Muscle layer of colon (tissue), 2 donors: ENCODE results near the gene SIRPB2.

ENCODE experiments used
- H3K27ac ChIP-seq: one replicate; pipeline ENCODE4 v1.7.0; 2013; ENCODE audit warnings: low read depth, mild to moderate bottlenecking, low read length, moderate library complexity
- H3K27me3 ChIP-seq, 2 donors: one replicate each; pipeline ENCODE4 v1.7.0; 2013; ENCODE audit warnings: low read length in 2 of 2, mild to moderate bottlenecking in 2 of 2; ENCODE audit not compliant: insufficient read depth in 2 of 2, control insufficient read depth in 1 of 2
- H3K36me3 ChIP-seq: one replicate; pipeline ENCODE4 v1.7.0; 2013; ENCODE audit warnings: mild to moderate bottlenecking, low read length; ENCODE audit not compliant: insufficient read depth
- H3K4me1 ChIP-seq: one replicate; pipeline ENCODE4 v1.7.0; 2013; ENCODE audit warnings: mild to moderate bottlenecking, low read length; ENCODE audit not compliant: insufficient read depth
- H3K4me3 ChIP-seq, 2 donors: one replicate each; pipeline ENCODE4 v1.7.0; 2013; ENCODE audit warnings: low read length in 2 of 2, low read depth in 1 of 2, mild to moderate bottlenecking in 1 of 2, moderate library complexity in 1 of 2
- H3K9ac ChIP-seq: one replicate; pipeline ENCODE4 v1.7.0; 2013; ENCODE audit warnings: low read length
- H3K9me3 ChIP-seq: one replicate; pipeline ENCODE4 v1.7.0; 2013; ENCODE audit warnings: mild to moderate bottlenecking, low read length
- donor health status: abdominal sarcoma.
- donor health status: Adenocarcinoma of cecum.

The SIRPB2 gene

DNA sequence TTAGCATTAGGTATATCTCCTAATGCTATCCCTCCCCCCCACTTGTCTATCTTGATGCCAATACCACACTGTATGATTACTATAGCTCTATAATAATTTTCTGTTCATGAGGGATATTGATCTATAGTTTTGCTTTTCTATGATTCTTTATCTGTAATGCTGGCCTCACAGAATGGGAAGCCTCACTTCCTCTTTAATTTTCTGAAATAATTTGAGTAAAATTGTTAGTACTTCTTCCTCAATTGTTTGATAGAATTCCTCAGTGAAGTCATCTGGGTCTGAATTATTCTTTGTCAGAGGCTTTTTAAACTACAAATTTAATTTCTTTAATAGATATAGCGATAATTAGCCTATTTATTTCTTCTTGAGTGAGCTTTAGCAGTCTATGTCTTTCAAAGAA, 35.1 kb upstream of the SIRPB2 start:
- no peaks in the 10 kb centered on the region for H3K27me3 ChIP-seq
- H3K9ac ChIP-seq = no peak overlapping the region
- no peak overlapping the region for H3K27ac ChIP-seq
- no peaks in the 10 kb centered on the region for H3K9me3 ChIP-seq
- H3K4me3 ChIP-seq = no peak overlapping the region
- H3K36me3 ChIP-seq = no peaks in the 10 kb centered on the region
- no peaks in the 10 kb centered on the region for H3K4me1 ChIP-seq

DNA sequence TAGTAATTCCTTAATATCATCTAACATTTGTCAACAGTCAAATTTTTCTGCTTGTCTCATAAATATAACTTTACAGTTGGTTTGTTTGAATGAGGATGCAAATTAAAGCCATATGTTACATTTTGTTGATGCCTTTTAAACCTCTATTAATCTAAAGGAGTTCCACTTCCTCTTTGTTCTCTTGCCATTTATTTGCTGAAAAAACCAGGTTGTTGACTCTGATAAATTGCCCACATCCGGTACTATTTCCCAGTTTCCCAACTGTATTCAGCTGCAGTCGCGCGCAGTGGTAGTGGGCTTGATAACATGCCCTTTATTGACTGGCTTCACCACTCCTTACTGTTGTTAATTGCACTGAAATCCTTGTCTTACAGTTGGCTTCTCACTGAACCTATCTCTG, 32.8 kb upstream of the SIRPB2 start:
- H3K9ac ChIP-seq = no peak overlapping the region
- H3K9me3 ChIP-seq = no peaks in the 10 kb centered on the region
- H3K4me1 ChIP-seq = no peaks in the 10 kb centered on the region
- no peaks in the 10 kb centered on the region for H3K27me3 ChIP-seq
- no peak overlapping the region for H3K27ac ChIP-seq
- H3K4me3 ChIP-seq = no peak overlapping the region
- H3K36me3 ChIP-seq = no peaks in the 10 kb centered on the region

DNA sequence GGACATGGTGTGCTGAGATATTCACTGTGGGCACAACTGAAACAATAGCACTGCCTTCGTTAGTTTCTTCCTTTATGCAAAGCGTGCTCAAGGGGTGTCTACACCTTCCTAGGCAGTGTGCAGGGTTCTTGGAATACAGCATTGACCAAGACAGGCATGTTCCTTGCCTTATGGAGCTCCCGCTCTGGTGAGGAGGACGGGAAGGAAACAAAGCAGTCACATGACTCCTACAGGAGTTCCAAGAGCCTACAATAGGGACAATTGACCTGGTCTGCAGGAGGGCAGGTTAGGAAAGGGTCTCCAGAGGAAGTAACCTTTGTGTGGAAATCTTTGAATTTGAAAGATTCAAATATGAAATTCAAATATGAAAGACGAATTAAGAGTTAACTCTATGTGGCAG, 25.8 kb upstream of the SIRPB2 start:
- H3K4me3 ChIP-seq = no peak overlapping the region
- H3K9me3 ChIP-seq = no peaks in the 10 kb centered on the region
- no peaks in the 10 kb centered on the region for H3K27me3 ChIP-seq
- no peaks in the 10 kb centered on the region for H3K4me1 ChIP-seq
- no peak overlapping the region for H3K27ac ChIP-seq
- H3K36me3 ChIP-seq = no peaks in the 10 kb centered on the region
- no peak overlapping the region for H3K9ac ChIP-seq

DNA sequence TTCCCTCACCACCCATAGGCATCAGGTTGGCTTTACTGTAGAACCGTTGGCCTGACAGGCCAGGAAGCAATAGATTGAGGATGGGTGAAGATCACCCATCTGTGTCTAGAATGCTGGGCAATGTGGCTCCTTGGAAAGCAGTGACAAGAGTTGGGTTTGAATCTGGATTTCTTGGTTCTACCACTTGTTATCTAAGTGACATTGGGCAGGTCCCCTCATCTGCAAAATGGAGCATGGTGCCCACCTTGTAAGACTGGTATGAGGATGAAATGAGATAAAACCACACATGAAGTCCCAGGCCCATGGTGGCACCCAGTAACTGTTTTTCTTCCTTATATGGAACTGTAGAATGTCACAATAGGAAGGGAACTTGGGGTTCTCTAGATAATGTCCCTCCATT, 22.6 kb upstream of the SIRPB2 start:
- no peaks in the 10 kb centered on the region for H3K9me3 ChIP-seq
- H3K27me3 ChIP-seq = peaks cover 0 to 3% of the 10 kb centered on the region in 2 donors
- H3K27ac ChIP-seq = no peak overlapping the region
- H3K4me3 ChIP-seq = no peak overlapping the region
- no peaks in the 10 kb centered on the region for H3K4me1 ChIP-seq
- no peaks in the 10 kb centered on the region for H3K36me3 ChIP-seq
- H3K9ac ChIP-seq = no peak overlapping the region

DNA sequence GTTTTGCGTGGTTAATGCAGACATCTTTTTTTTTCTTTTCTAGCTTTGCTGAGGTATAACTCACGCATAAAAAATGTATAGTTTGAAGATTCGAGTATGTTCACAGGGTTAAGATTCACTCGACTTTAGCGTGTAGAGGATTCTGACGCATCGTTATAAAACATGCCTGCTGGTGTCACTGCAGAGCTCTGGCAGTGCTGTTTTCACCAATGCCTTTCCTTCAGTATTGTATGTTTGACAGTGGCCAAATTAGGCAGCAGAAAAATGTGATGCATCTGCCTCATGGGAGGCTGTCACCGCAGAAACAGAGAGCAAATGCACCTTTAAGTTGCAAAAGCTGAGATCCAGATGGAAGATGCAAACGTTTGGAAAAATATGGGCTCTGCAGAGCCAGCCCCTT, 18.0 kb upstream of the SIRPB2 start:
- H3K9ac ChIP-seq = no peak overlapping the region
- H3K4me1 ChIP-seq = no peaks in the 10 kb centered on the region
- no peak overlapping the region for H3K27ac ChIP-seq
- H3K36me3 ChIP-seq = no peaks in the 10 kb centered on the region
- no peak overlapping the region for H3K4me3 ChIP-seq
- H3K9me3 ChIP-seq = no peaks in the 10 kb centered on the region
- peaks cover 0 to 3% of the 10 kb centered on the region in 2 donors for H3K27me3 ChIP-seq

DNA sequence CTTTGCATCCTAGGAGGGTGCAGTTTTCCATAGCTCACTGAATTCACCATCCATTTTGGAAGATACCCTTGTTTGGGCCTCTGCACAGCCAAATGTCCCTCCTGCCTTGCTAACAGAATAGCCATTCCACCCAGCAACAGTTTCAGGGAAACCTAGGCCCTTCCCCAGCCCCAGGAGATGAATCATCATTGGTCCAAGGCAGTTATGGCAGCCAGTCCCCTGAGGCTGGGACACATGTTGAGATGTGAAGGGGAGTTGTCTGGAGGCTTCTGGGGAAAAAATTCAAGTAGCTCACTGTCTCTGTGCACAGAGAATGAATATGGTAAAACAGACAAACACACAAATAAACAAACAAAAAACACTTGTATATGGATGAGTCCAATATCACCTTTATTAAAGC, 17.4 kb upstream of the SIRPB2 start:
- Histone ChIP-seq H3K27me3 (peaks cover 0 to 3% of the 10 kb centered on the region in 2 donors), H3K4me3 (no peak overlapping the region), H3K9ac (no peak overlapping the region), H3K36me3 (no peaks in the 10 kb centered on the region), H3K4me1 (no peaks in the 10 kb centered on the region), H3K9me3 (no peaks in the 10 kb centered on the region), H3K27ac (no peak overlapping the region)

DNA sequence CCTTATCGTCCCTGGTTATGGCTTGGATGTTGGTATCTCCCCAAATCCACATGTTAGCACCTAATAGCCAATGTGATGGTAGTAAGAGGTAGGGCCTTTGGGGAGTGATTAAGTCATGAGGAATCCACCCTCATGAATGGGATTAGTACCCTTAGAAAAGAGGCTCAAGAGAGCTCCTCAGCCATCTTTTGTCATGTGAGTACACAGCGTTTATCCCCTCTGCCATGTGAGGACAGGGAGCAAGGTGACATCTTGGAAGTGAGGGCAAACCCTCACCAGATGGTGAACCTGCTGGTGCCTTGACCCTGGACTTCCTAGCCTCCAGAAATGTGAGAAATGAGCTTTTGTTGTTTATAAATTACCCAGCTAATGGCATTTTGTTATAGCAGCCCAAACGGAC, 16.1 kb upstream of the SIRPB2 start:
- Histone ChIP-seq H3K9ac (no peak overlapping the region), H3K4me3 (no peak overlapping the region), H3K27me3 (peaks cover 0 to 3% of the 10 kb centered on the region in 2 donors), H3K27ac (no peak overlapping the region), H3K36me3 (no peaks in the 10 kb centered on the region), H3K4me1 (no peaks in the 10 kb centered on the region), H3K9me3 (no peaks in the 10 kb centered on the region)

DNA sequence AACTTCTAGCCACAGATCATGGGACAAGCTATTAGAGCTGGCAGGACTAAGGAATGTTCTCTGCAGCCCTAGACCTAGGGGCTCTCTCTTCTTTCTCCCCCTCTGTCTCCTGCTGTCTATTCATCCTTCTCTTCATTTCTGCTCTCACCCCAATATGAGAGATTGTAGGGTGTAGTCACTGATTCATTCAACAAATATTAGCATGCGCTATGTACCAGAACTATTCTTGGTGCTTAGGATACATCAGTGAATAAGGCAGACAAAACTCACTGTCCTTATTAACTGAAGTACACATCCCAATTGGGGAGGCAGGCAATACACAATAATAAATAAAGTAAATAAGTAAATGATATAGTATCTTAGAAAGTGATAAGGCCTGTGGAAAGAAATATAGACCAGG, 14.7 kb upstream of the SIRPB2 start:
- Histone ChIP-seq H3K27ac (no peak overlapping the region), H3K4me3 (no peak overlapping the region), H3K36me3 (no peaks in the 10 kb centered on the region), H3K27me3 (peaks cover 0 to 3% of the 10 kb centered on the region in 2 donors), H3K9ac (no peak overlapping the region), H3K4me1 (no peaks in the 10 kb centered on the region), H3K9me3 (no peaks in the 10 kb centered on the region)

DNA sequence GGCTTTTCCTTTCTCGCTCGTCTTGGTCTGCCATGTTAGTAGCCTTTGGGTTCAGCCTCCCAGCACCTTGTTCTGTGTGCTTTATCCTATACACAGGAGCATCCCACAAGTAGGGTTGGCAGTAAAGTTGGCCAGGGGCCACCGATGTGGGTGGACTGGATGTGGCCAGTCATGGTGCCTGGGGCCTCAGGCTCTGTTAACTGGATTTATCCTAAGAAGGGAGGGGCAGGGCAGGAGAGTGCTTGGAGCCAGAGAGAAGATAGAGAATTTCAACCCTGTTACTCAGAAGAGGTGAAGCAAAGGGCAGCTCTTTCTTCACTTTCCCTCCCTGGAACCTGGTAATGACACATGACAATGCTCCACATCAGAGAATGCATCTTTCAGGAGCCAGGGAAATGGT, 14.1 kb upstream of the SIRPB2 start:
- Histone ChIP-seq H3K27me3 (peaks cover 0 to 3% of the 10 kb centered on the region in 2 donors), H3K4me3 (no peak overlapping the region), H3K9me3 (no peaks in the 10 kb centered on the region), H3K9ac (no peak overlapping the region), H3K4me1 (no peaks in the 10 kb centered on the region), H3K36me3 (no peaks in the 10 kb centered on the region), H3K27ac (no peak overlapping the region)

DNA sequence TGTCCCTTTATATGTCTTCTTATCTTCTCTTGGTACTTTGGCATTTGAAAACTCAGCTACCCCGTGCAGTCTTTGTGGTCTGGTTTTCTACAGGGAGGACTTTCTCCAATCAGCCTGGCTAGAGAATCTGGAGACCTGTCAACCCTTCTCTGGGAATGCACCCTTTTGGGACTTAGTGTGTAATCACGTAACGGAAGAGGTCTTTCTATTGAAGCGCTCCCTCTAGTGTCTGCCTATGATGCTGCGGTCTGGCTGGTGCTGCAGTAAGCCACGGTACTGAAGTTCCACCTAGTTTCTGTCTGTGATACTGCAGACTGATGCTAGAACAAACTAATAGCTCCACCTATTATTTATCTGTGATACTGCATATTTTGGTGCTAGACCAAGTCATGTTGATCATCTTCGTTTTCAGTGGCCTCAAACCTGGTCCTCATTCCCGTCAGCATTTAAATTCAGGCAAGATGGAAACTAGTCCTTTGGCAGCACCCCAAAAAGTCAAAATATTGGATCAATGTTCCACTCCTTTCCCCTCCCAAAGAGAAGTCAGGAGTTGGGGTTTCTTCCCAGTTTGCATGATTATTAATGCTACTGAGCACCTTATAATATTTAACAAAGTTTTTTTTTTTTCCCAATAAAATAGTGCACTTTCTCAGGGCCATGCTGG, 12.5 kb upstream of the SIRPB2 start:
- Histone ChIP-seq H3K4me3 (no peak overlapping the region), H3K9ac (no peak overlapping the region), H3K9me3 (no peaks in the 10 kb centered on the region), H3K36me3 (no peaks in the 10 kb centered on the region), H3K27ac (no peak overlapping the region), H3K4me1 (no peaks in the 10 kb centered on the region), H3K27me3 (no peaks in the 10 kb centered on the region)

DNA sequence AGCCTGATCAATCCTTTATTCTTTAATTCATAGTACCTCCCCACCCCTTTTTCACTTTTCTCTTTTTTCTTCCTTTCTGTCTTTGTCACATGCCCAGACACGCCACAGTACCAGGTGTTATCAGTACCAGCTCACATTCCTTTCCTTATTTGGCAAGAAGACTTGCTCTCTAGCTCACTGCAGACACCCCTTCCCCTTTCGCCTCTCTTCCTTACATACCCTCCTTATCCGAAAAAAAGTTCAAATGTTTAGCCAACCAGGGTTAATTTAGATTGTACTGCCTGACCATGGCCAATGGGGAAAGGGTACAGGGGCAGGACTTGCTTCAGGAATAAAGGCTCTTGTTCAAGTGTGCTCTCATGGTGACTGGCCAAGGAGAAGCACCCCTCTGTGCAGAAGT, 9.3 kb upstream of the SIRPB2 start:
- H3K27ac ChIP-seq = no peak overlapping the region

More for the DNA sequence above, 9.3 kb upstream of the SIRPB2 start:
- Histone ChIP-seq H3K36me3 (no peaks in the 10 kb centered on the region), H3K4me1 (no peaks in the 10 kb centered on the region), H3K4me3 (no peak overlapping the region), H3K9ac (no peak overlapping the region), H3K9me3 (no peaks in the 10 kb centered on the region), H3K27me3 (no peaks in the 10 kb centered on the region)
